CD14-positive monocyte (primary cell): ENCODE results near the gene CRHR2. TPM values are rescaled to one million over a fixed set of nuclear protein-coding genes. Genes with fewer than 3 reads are reported as not detected.

ENCODE experiments used
- DNase-seq, 3 donors: peaks; one replicate each; pipeline ENCODE4 v3.0.0-alpha.2; 2011 to 2022
- H2AFZ ChIP-seq: 2 replicates; pipeline ENCODE4 v1.6.0; 2012; ENCODE audit warnings: mild to moderate bottlenecking, low read depth, low read length, inconsistent platforms; ENCODE audit not compliant: insufficient read depth, poor library complexity, severe bottlenecking
- H3K27ac ChIP-seq, 2 donors: 1 replicate in 1 of 2; 2 replicates in 1 of 2; pipeline ENCODE4 v1.5.1; 2012 to 2013; ENCODE audit warnings: low read length in 2 of 2, control low read depth in 1 of 2, inconsistent platforms in 1 of 2, low read depth in 1 of 2, mild to moderate bottlenecking in 1 of 2
- H3K27me3 ChIP-seq, 2 donors: one replicate each; pipeline versions ENCODE4 v1.6.0 to v1.6.1; 2011 to 2013; ENCODE audit warnings: low read length in 2 of 2; ENCODE audit not compliant: control insufficient read depth in 2 of 2, insufficient read depth in 2 of 2
- H3K36me3 ChIP-seq, 2 donors: replicated peaks in 1 of 2; 1 replicate in 1 of 2; 2 replicates in 1 of 2; pipeline versions ENCODE4 v1.5.1 to v1.6.1; 2012 to 2013; ENCODE audit warnings: low read length in 2 of 2, control low read depth in 1 of 2, inconsistent platforms in 1 of 2, mild to moderate bottlenecking in 1 of 2; ENCODE audit not compliant: insufficient read depth in 2 of 2, control insufficient read depth in 1 of 2
- H3K4me1 ChIP-seq, 2 donors: 1 replicate in 1 of 2; 2 replicates in 1 of 2; pipeline versions ENCODE4 v1.5.1 to v1.6.1; 2012 to 2013; ENCODE audit warnings: low read length in 2 of 2, control low read depth in 1 of 2, inconsistent platforms in 1 of 2, mild to moderate bottlenecking in 1 of 2, moderate library complexity in 1 of 2; ENCODE audit not compliant: insufficient read depth in 2 of 2, control insufficient read depth in 1 of 2
- H3K4me2 ChIP-seq: replicated peaks from 2 replicates; pipeline ENCODE3; 2012; ENCODE audit warnings: low read length, moderate library complexity, mild to moderate bottlenecking; ENCODE audit not compliant: poor library complexity, severe bottlenecking; ENCODE audit errors: extremely low read depth
- H3K4me3 ChIP-seq, 3 experiments: fragments of 200-600 bp in 1 of 3; sonication (generic) in 1 of 3; replicated peaks in 1 of 3; 1 replicate in 2 of 3; 2 replicates in 1 of 3; pipeline ENCODE4 v1.5.1; 2011 to 2013; ENCODE audit warnings: low read length in 3 of 3, mild to moderate bottlenecking in 3 of 3, control low read depth in 2 of 3, low read depth in 2 of 3, inconsistent platforms in 1 of 3, moderate library complexity in 1 of 3
- H3K79me2 ChIP-seq: 2 replicates; pipeline ENCODE4 v1.6.0; 2012; ENCODE audit warnings: mild to moderate bottlenecking, control low read depth, inconsistent platforms, low read length, moderate library complexity; ENCODE audit not compliant: insufficient read depth
- H3K9ac ChIP-seq: 2 replicates; pipeline ENCODE4 v1.6.0; 2017; ENCODE audit warnings: low read length, mild to moderate bottlenecking; ENCODE audit not compliant: insufficient read depth, poor library complexity, severe bottlenecking
- H3K9me3 ChIP-seq, 2 donors: replicated peaks in 1 of 2; 1 replicate in 1 of 2; 2 replicates in 1 of 2; pipeline versions ENCODE4 v1.5.1 to v1.6.1; 2012 to 2013; ENCODE audit warnings: low read length in 2 of 2, control low read depth in 1 of 2; ENCODE audit not compliant: control insufficient read depth in 1 of 2, insufficient read depth in 1 of 2
- H4K20me1 ChIP-seq: 2 replicates; pipeline ENCODE4 v1.6.0; 2012; ENCODE audit warnings: mild to moderate bottlenecking, low read length, control low read depth, moderate library complexity; ENCODE audit not compliant: insufficient read depth
- H3K27ac Mint-ChIP-seq, 7 donors: one replicate each; pipeline ENCODE4 v1.8.0; 2020; ENCODE audit warnings: mild to moderate bottlenecking in 7 of 7, mixed read lengths in 7 of 7, moderate library complexity in 6 of 7, inconsistent platforms in 2 of 7
- H3K27me3 Mint-ChIP-seq, 3 donors: one replicate each; pipeline ENCODE4 v1.8.0; 2021 to 2022; ENCODE audit warnings: low read depth in 3 of 3, mild to moderate bottlenecking in 3 of 3, mixed read lengths in 3 of 3, moderate library complexity in 3 of 3, inconsistent platforms in 1 of 3
- H3K36me3 Mint-ChIP-seq, 2 donors: one replicate each; pipeline ENCODE4 v1.8.0; 2020; ENCODE audit warnings: mixed read lengths in 2 of 2, inconsistent platforms in 1 of 2, mild to moderate bottlenecking in 1 of 2
- H3K4me1 Mint-ChIP-seq: one replicate; pipeline ENCODE4 v1.8.0; 2020; ENCODE audit warnings: mild to moderate bottlenecking, mixed read lengths
- H3K4me3 Mint-ChIP-seq, 2 donors: one replicate each; pipeline ENCODE4 v1.8.0; 2020; ENCODE audit warnings: mild to moderate bottlenecking in 2 of 2, mixed read lengths in 2 of 2, moderate library complexity in 1 of 2
- H3K9me3 Mint-ChIP-seq, 7 donors: one replicate each; pipeline ENCODE4 v1.8.0; 2020 to 2022; ENCODE audit warnings: mixed read lengths in 7 of 7, mild to moderate bottlenecking in 6 of 7, moderate library complexity in 6 of 7, inconsistent platforms in 2 of 7
- WGBS: methylation state at CpG from one replicate; pipeline ENCODE4 v1.1.5; 2013; ENCODE audit warnings: missing lambda C conversion rate; ENCODE audit not compliant: insufficient coverage; 5-methylcytosine and 5-hydroxymethylcytosine counted together
- intact Hi-C, 2 donors: fragments of 100-400 bp; cut with micrococcal nuclease; formaldehyde crosslinking; loops; one replicate each; pipeline versions ENCODE4 v1.15.0 to v1.15.1; 2023
- polyA plus RNA-seq, 3 donors: library from polyadenylated mRNA; depleted of rRNA in 1 of 3; unstranded in 2 of 3; stranded (reverse) in 1 of 3; fragments of 300-500 nt in 2 of 3; fragments of >200 nt in 1 of 3; fragmentation: Illumina TruSeq in 2 of 3; gene quantifications; 1 replicate in 2 of 3; 2 replicates in 1 of 3; pipeline ENCODE4 v1.2.3, GENCODE V29; 2012 to 2021
- TF ChIP-seq, protein P1 (sequence below): fragments of 200-600 bp; IDR thresholded peaks from one replicate; pipeline ENCODE4 v1.8.0; 2022; ENCODE audit warnings: antibody characterized with exemption, mild to moderate bottlenecking

Gene CRHR2
- polyA plus RNA-seq, 3 donors = not detected

DNA sequence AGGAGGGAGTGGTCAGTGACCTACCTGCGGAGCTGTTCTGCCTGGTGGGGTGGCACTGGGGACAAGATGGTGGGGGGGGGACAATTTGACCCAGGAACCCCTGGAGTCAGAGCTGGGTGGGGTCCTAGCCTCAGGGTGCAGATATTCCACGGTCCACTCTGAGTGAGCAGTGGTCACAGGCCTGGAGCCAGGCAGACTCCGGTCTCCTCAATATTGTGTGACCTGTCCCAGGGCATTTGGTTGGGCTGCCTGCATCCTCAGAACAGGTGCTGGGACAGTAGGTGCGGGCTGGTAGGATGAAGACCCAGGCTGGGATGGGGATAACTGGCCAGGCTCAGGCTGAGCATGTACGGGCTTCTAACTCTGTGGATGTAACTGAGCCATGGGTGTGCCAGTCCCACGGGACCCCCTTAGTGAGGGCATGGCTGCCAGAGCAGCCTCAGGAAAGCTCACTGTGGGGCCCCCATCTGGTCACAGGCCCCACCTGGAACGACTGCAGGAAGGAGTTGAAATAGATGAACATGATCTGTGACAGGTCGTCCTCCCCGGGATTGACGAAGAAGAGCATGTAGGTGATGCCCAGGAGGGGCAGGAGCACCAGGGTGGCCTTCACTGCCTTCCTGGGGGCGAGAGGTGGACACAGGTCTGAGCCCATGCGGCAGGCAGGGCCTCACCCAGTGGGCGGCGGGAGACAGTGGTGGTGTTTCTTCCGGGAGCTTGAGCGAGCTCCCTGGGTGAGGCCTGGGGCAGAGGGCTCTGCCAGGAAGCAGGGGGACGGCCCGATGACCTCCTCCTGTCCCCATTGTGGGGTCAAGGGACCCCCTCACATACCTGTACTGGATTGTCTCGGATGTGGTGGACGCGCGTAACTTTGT, 26.9 kb downstream of the CRHR2 start:
- over 99% methylated on average over 15 of the region's 22 CpGs for WGBS
- no peak overlapping the region for H3K27ac ChIP-seq
- H3K79me2 ChIP-seq = no peaks in the 10 kb centered on the region
- TF ChIP-seq, protein P1, sequence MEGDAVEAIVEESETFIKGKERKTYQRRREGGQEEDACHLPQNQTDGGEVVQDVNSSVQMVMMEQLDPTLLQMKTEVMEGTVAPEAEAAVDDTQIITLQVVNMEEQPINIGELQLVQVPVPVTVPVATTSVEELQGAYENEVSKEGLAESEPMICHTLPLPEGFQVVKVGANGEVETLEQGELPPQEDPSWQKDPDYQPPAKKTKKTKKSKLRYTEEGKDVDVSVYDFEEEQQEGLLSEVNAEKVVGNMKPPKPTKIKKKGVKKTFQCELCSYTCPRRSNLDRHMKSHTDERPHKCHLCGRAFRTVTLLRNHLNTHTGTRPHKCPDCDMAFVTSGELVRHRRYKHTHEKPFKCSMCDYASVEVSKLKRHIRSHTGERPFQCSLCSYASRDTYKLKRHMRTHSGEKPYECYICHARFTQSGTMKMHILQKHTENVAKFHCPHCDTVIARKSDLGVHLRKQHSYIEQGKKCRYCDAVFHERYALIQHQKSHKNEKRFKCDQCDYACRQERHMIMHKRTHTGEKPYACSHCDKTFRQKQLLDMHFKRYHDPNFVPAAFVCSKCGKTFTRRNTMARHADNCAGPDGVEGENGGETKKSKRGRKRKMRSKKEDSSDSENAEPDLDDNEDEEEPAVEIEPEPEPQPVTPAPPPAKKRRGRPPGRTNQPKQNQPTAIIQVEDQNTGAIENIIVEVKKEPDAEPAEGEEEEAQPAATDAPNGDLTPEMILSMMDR = no peak
- no peaks in the 10 kb centered on the region for H3K36me3 Mint-ChIP-seq
- H3K4me1 ChIP-seq = no peaks in the 10 kb centered on the region
- no peak overlapping the region for H3K27ac Mint-ChIP-seq
- H3K4me1 Mint-ChIP-seq = peaks cover 9% of the 10 kb centered on the region
- peak overlapping the region in 1 of 2 donors; percentile 7 for H3K4me3 Mint-ChIP-seq
- peaks cover 0 to 2% (median 0%) of the 10 kb centered on the region in 7 donors for H3K9me3 Mint-ChIP-seq
- H2AFZ ChIP-seq = no peak overlapping the region
- H3K9ac ChIP-seq = no peak overlapping the region
- DNase-seq = no peak
- no peaks in the 10 kb centered on the region for H3K27me3 ChIP-seq
- peaks cover 0 to under 1% (median 0%) of the 10 kb centered on the region in 3 donors for H3K27me3 Mint-ChIP-seq
- H3K9me3 ChIP-seq = no peaks in the 10 kb centered on the region
- no peak overlapping the region for H3K4me3 ChIP-seq
- intact Hi-C loops = no loop called here
- H4K20me1 ChIP-seq = no peaks in the 10 kb centered on the region
- H3K4me2 ChIP-seq = no peak overlapping the region
- no peaks in the 10 kb centered on the region for H3K36me3 ChIP-seq

DNA sequence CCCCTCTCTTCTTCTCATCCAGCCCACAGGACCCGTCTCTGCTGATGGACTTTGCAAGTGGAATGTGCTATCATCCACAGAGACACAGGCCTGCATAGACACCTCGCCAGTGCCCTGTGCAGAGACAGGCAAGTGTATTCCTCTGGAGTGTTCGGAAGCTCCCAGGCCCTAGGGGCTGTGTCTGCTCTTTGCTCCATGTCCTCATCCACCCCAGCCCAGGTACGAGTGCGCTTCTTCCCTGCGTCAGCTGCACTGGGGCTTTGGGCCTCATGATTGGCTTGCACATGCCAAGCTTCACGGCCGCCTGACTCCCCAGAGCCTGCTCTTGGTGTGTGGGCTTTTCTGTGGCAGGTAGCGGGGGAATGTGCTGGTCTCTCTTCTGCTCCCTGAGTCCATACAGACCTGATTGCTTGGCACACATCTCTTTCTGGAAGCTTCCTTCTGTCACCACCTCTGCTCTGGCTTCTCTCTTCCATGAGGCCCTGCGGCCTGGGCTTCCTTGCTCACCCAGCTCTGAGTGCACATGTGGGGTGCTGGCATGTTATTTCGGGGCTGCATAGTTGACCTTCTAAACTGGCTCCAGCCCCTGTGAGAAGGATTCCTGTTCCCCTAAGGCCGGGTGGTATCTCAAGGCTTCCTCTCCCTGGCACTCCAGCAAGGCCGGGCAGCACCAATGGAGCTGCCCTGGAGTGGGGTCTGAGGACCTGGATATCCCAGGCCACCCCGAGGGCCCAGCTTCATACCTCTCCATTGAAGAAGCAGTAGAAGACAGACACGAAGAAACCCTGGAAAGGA, 27.8 kb downstream of the CRHR2 start:
- no peak overlapping the region for H2AFZ ChIP-seq
- Mint-ChIP-seq H3K27ac (no peak overlapping the region), H3K4me3 (peak overlapping the region in 1 of 2 donors; percentile 7), H3K4me1 (peaks cover 9% of the 10 kb centered on the region), H3K27me3 (no peaks in the 10 kb centered on the region), H3K9me3 (peaks cover 0 to 2% (median 0%) of the 10 kb centered on the region in 7 donors), H3K36me3 (no peaks in the 10 kb centered on the region)
- H3K4me1 ChIP-seq = no peaks in the 10 kb centered on the region
- no peaks in the 10 kb centered on the region for H3K27me3 ChIP-seq
- H3K9ac ChIP-seq = no peak overlapping the region
- no peak overlapping the region for H3K4me3 ChIP-seq
- intact Hi-C loops = no loop called here
- H3K36me3 ChIP-seq = no peaks in the 10 kb centered on the region
- H3K4me2 ChIP-seq = no peak overlapping the region
- WGBS = 96% methylated on average over 8 of the region's 15 CpGs
- DNase-seq = no peak
- no peaks in the 10 kb centered on the region for H4K20me1 ChIP-seq
- no peak overlapping the region for H3K27ac ChIP-seq
- TF ChIP-seq, protein P1 = no peak
- no peaks in the 10 kb centered on the region for H3K9me3 ChIP-seq
- H3K79me2 ChIP-seq = no peaks in the 10 kb centered on the region
